ENCODE results near the gene PDSS2. TPM values are rescaled to one million over a fixed set of nuclear protein-coding genes. Genes with fewer than 3 reads are reported as not detected.

PDSS2 gene
- total and polyA plus RNA-seq, 2 of the 8 experiments (the other 6 are each of a cell fraction or from before 2014, with no cell fraction given): 10.7 to 16.1 TPM

- Histone ChIP-seq H3K14ac (ENCODE audit: insufficient read length) (no peak overlapping the region), H3K79me1 (ENCODE audit: low read depth, low read length) (no peaks in the 10 kb centered on the region; the same call in 1 of the 2 replicates), H2BK20ac (ENCODE audit: low read length) (no peak overlapping the region), H3K9me3 (ENCODE audit: insufficient read depth in 2 of 2, low read depth in 1 of 2, low read length in 1 of 2) (no peaks in the 10 kb centered on the region), H3K4me1 (replicated peaks in 1 of 4; ENCODE audit: control insufficient read depth in 3 of 4, insufficient read depth in 4 of 4, low read length in 3 of 4) (peaks cover 11 to 25% (median 13%) of the 10 kb centered on the region in 4 experiments), H3K18ac (ENCODE audit: extremely low read depth, low read length) (no peak overlapping the region), H4K5ac (ENCODE audit: insufficient read length, low read depth, low read length) (no peak overlapping the region), H3K4me3 (ENCODE audit: extremely low read depth in 1 of 4, insufficient read depth in 2 of 4, low read depth in 3 of 4, low read length in 4 of 4) (no peak overlapping the region), H3K4me2 (ENCODE audit: insufficient read depth in 1 of 2, low read depth in 2 of 2, low read length in 2 of 2) (no peak overlapping the region), H4K20me1 (replicated peaks in 1 of 2; ENCODE audit: control insufficient read depth in 1 of 2, insufficient read depth in 2 of 2, low read length in 2 of 2) (no peaks in the 10 kb centered on the region), H2BK15ac (ENCODE audit: low read length) (no peak overlapping the region), H3K9ac (replicated peaks in 1 of 4; ENCODE audit: extremely low read depth in 1 of 4, low read depth in 3 of 4, low read length in 3 of 4) (no peak overlapping the region), H3K23me2 (ENCODE audit: low read depth, low read length) (peaks cover 2% of the 10 kb centered on the region; the same call in 1 of the 2 replicates), H3K4ac (replicated peaks; ENCODE audit: insufficient read length, low read depth, low read length) (no peak overlapping the region), H2AK5ac (ENCODE audit: low read depth, low read length) (no peak overlapping the region), H2BK120ac (replicated peaks; ENCODE audit: low read depth, low read length) (no peak overlapping the region), H4K91ac (replicated peaks; ENCODE audit: insufficient read length, low read length) (no peak overlapping the region), H4K8ac (ENCODE audit: extremely low read depth, insufficient read depth, low read length) (no peak overlapping the region), H2AFZ (ENCODE audit: low read length) (no peak overlapping the region), H3K79me2 (ENCODE audit: control insufficient read depth in 1 of 2, insufficient read depth in 2 of 2, low read length in 2 of 2) (peaks cover 4 to 84% of the 10 kb centered on the region in 2 experiments), H3K36me3 (ENCODE audit: control insufficient read depth in 2 of 4, insufficient read depth in 4 of 4, low read length in 3 of 4) (peaks cover 0 to 5% (median 0%) of the 10 kb centered on the region in 4 experiments; a peak in 1 of 8 replicates), H3K56ac (replicated peaks; ENCODE audit: insufficient read length, low read depth, low read length) (no peak overlapping the region), H2BK5ac (ENCODE audit: low read depth, low read length) (no peak overlapping the region), H2BK12ac (ENCODE audit: low read depth, low read length) (no peak overlapping the region), H3K23ac (ENCODE audit: insufficient read length) (no peak overlapping the region), H3K27me3 (replicated peaks in 1 of 4; ENCODE audit: control insufficient read depth in 3 of 4, extremely low read depth in 1 of 4, insufficient read depth in 3 of 4, low read length in 3 of 4) (no peaks in the 10 kb centered on the region), H3K27ac (ENCODE audit: low read depth, low read length) (no peak overlapping the region)
- CTCF ChIA-PET (ENCODE audit: partially characterized antibody): interaction anchor here (0.7 to 1.5 kb wide), 4 partner anchors 14 to 113 kb away, joined by 3 to 7 read pairs (median 3); no protein-coding TSS in a partner anchor
- POLR2A ChIA-PET (ENCODE audit: partially characterized antibody): interaction anchor here (1.0 to 1.8 kb wide), 3 partner anchors 25 to 31 kb away, joined by 3 to 4 read pairs (median 3); no protein-coding TSS in a partner anchor
- 88% methylated on average over 1 of the region's 1 CpG; no CpG with 5 or more reads in 1 of the 2 experiments for WGBS, 2 experiments (ENCODE audit: extremely low coverage in 1 of 2, insufficient coverage in 1 of 2, insufficient read length in 1 of 2, insufficient replicate concordance in 2 of 2, low coverage in 1 of 2, low lambda C conversion rate in 2 of 2, missing lambda C conversion rate in 1 of 2)
- DNase-seq (ENCODE audit: low read depth in 1 of 2, low spot score in 2 of 2) (no peak), FAIRE-seq (no peak)
- no peak for TF ChIP-seq CBX8 (IDR thresholded peaks at IDR 0.05; ENCODE audit: borderline replicate concordance, low read depth, low read length)
Observed at GRCh38 chr6:107110200-107110599, 349.2 kb downstream of the PDSS2 start.
